Astrocyte of the spinal cord (primary cell): ENCODE measurements around the gene XPA.

Experiments used
- DNase-seq: peaks from one replicate; pipeline ENCODE4 v3.0.0; 2011; ENCODE audit warnings: low read depth, low spot score
- H3K4me3 ChIP-seq: 2 replicates; pipeline ENCODE4 v1.5.1; 2011; ENCODE audit warnings: low read depth, mild to moderate bottlenecking, low read length, moderate library complexity
- CTCF ChIP-seq: IDR thresholded peaks from 2 replicates; pipeline ENCODE4 v1.5.1; 2012; ENCODE audit warnings: low read depth, mild to moderate bottlenecking, low read length, inconsistent platforms
- in situ Hi-C: cut with HindIII; loops from 2 replicates; pipeline ENCODE4 v1.10.0; 2017; ENCODE audit warnings: low sequenced_read_pairs

The XPA gene

GRCh38 chr9:97695995-97696802, 941 bp downstream of the XPA start:
- DNase-seq, result peak; percentile 45
- in situ Hi-C loops, result no loop called here
- H3K4me3 ChIP-seq, result peak overlapping the region; percentile 71
- TF ChIP-seq CTCF, result no peak

- H3K4me3 ChIP-seq, result no peak overlapping the region
- DNase-seq, result no peak
- no peak for TF ChIP-seq CTCF
- in situ Hi-C loops, result no loop called here
These were observed 1.8 kb downstream of the XPA start for GRCh38 chr9:97695390-97695789.

- in situ Hi-C loops, result no loop called here
- no peak for DNase-seq
- H3K4me3 ChIP-seq, result no peak overlapping the region
- TF ChIP-seq CTCF, result no peak
These were observed 2.4 kb downstream of the XPA start for GRCh38 chr9:97694769-97695168.

- TF ChIP-seq CTCF, result no peak
- H3K4me3 ChIP-seq, result no peak overlapping the region
- in situ Hi-C loops, result no loop called here
- DNase-seq, result no peak
These were observed 7.5 kb downstream of the XPA start for GRCh38 chr9:97689401-97690180.

- H3K4me3 ChIP-seq, result no peak overlapping the region
- TF ChIP-seq CTCF, result no peak
- in situ Hi-C loops, result no loop called here
- DNase-seq, result no peak
These were observed 8.5 kb downstream of the XPA start for GRCh38 chr9:97688654-97689053.

- H3K4me3 ChIP-seq, result no peak overlapping the region
- in situ Hi-C loops, result no loop called here
- DNase-seq, result no peak
- TF ChIP-seq CTCF, result no peak
These were observed 14.9 kb downstream of the XPA start for GRCh38 chr9:97682242-97682641.
